Measurements from ENCODE around the gene GALNT9. TPM values are rescaled to one million over a fixed set of nuclear protein-coding genes. Genes with fewer than 3 reads are reported as not detected.

The GALNT9 gene
- polyA plus RNA-seq, 3 donors, result not detected

DNA sequence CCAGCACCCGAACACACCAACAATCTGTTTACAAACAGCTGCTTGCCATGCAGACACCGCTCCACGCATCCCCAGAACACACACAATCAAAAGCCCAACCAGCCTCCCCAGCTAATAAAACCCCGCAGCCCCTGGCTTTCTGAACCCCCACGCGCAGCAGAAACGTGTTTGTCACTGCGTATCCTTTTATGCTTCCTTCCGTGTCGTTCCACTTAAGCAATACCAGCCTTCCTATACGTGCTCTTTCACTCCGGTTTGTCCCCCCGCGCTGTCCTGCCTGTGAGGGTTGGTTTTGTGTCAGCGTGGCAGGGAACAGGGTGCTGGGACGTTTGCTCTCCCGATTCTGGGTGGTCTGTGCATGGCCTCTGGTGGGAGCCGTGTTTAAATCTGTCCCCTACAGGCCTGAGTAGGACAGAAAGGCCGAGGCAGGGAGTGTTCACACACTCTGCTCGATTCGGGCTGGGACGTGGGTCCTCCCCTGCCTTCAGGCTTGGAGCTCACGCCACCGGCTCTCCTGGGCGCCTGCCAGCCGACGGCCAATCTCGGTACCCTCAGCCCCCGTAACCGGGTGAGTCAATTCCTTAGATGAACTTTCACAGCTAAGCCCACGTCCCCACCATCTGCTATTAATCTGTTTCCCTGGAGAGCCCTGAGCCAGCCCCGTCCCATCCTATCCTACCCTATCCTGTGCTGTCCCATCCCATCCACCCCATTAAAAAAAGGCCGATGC lies 125.2 kb downstream of the GALNT9 start:
- Histone ChIP-seq H3K9me3 (replicated peaks in 1 of 2; ENCODE audit: control insufficient read depth in 1 of 2, insufficient read depth in 1 of 2, low read length in 2 of 2) (peaks cover 0 to 7% of the 10 kb centered on the region in 2 donors), H3K9ac (ENCODE audit: insufficient read depth, low read length, poor library complexity, severe bottlenecking) (no peak overlapping the region), H3K4me1 (ENCODE audit: control insufficient read depth in 1 of 2, insufficient read depth in 2 of 2, low read length in 2 of 2) (no peaks in the 10 kb centered on the region), H3K4me2 (replicated peaks; ENCODE audit: extremely low read depth, low read length, poor library complexity, severe bottlenecking) (no peak overlapping the region), H4K20me1 (ENCODE audit: insufficient read depth, low read length) (no peaks in the 10 kb centered on the region), H3K27ac (ENCODE audit: low read depth in 1 of 2, low read length in 2 of 2) (no peak overlapping the region), H2AFZ (ENCODE audit: insufficient read depth, low read depth, low read length, poor library complexity, severe bottlenecking) (no peak overlapping the region), H3K4me3 (replicated peaks in 1 of 3; ENCODE audit: low read depth in 2 of 3, low read length in 3 of 3) (no peak overlapping the region), H3K27me3 (ENCODE audit: control insufficient read depth in 2 of 2, insufficient read depth in 2 of 2, low read length in 2 of 2) (peaks cover 0 to 26% of the 10 kb centered on the region in 2 donors), H3K36me3 (replicated peaks in 1 of 2; ENCODE audit: control insufficient read depth in 1 of 2, insufficient read depth in 2 of 2, low read length in 2 of 2) (no peaks in the 10 kb centered on the region), H3K79me2 (ENCODE audit: insufficient read depth, low read length) (no peaks in the 10 kb centered on the region)
- TF ChIP-seq, protein P1, sequence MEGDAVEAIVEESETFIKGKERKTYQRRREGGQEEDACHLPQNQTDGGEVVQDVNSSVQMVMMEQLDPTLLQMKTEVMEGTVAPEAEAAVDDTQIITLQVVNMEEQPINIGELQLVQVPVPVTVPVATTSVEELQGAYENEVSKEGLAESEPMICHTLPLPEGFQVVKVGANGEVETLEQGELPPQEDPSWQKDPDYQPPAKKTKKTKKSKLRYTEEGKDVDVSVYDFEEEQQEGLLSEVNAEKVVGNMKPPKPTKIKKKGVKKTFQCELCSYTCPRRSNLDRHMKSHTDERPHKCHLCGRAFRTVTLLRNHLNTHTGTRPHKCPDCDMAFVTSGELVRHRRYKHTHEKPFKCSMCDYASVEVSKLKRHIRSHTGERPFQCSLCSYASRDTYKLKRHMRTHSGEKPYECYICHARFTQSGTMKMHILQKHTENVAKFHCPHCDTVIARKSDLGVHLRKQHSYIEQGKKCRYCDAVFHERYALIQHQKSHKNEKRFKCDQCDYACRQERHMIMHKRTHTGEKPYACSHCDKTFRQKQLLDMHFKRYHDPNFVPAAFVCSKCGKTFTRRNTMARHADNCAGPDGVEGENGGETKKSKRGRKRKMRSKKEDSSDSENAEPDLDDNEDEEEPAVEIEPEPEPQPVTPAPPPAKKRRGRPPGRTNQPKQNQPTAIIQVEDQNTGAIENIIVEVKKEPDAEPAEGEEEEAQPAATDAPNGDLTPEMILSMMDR (IDR thresholded peaks at IDR 0.05), result no peak
- Mint-ChIP-seq H3K36me3 (no peaks in the 10 kb centered on the region), H3K4me1 (no peaks in the 10 kb centered on the region), H3K27me3 (ENCODE audit: low read depth in 3 of 3) (peaks cover 34 to 48% (median 40%) of the 10 kb centered on the region in 3 donors), H3K9me3 (peaks cover 0 to 10% (median 2%) of the 10 kb centered on the region in 7 donors), H3K27ac (no peak overlapping the region), H3K4me3 (peak overlapping the region in 1 of 2 donors; percentile 54)
- DNase-seq, result no peak
- intact Hi-C loops (cut with micrococcal nuclease), result no loop called here
- 70% methylated on average over 30 of the region's 33 CpGs for WGBS (ENCODE audit: insufficient coverage)

DNA sequence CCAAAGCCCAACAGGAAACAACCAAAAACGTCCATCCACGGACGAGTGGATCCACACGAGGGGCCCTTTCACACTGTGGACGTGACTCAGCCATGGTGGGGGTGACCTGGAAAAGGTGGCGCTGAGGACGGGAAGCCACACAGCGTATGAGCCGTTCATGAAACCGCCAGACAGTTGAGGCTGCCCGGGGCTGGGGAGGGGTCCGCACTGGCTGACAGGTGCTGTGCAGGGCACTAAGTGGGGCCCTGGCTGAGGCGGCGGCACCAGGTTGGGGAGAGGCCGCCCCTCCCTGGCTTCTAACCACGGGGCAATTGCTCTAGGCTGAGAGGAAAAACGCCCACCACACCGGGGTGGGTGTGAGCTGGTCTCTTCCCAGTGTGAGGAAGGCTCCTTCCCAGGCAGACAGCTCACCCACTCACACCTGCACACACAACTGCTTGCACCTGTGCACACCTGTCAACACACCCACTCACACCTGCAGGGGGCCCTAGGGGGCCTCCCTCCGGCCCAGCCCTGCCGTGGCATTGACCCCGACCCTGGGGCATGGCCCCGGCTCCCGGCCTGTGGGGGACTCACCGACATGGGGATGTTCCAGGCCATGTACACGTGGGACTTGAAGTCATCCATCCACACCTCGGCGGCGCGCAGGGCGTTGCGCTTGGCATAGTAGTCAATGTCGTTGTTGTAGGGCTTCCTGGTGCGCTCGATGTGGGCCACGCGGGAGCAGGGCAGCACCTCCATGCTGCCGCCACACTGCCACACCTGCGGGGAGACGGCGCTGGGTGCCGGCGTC lies 126.3 kb downstream of the GALNT9 start:
- no peaks in the 10 kb centered on the region for H3K79me2 ChIP-seq (ENCODE audit: insufficient read depth, low read length)
- Mint-ChIP-seq H3K4me1 (no peaks in the 10 kb centered on the region), H3K27me3 (ENCODE audit: low read depth in 3 of 3) (peaks cover 34 to 45% (median 40%) of the 10 kb centered on the region in 3 donors), H3K36me3 (no peaks in the 10 kb centered on the region), H3K9me3 (peaks cover 0 to 7% (median 1%) of the 10 kb centered on the region in 7 donors), H3K27ac (no peak overlapping the region), H3K4me3 (no peak overlapping the region)
- H3K27ac ChIP-seq (ENCODE audit: low read depth in 1 of 2, low read length in 2 of 2), result no peak overlapping the region
- H3K9ac ChIP-seq (ENCODE audit: insufficient read depth, low read length, poor library complexity, severe bottlenecking), result no peak overlapping the region
- peaks cover 0 to 26% of the 10 kb centered on the region in 2 donors for H3K27me3 ChIP-seq (ENCODE audit: control insufficient read depth in 2 of 2, insufficient read depth in 2 of 2, low read length in 2 of 2)
- no peak for DNase-seq
- no peaks in the 10 kb centered on the region for H3K4me1 ChIP-seq (ENCODE audit: control insufficient read depth in 1 of 2, insufficient read depth in 2 of 2, low read length in 2 of 2)
- H2AFZ ChIP-seq (ENCODE audit: insufficient read depth, low read depth, low read length, poor library complexity, severe bottlenecking), result no peak overlapping the region
- TF ChIP-seq, protein P1 (IDR thresholded peaks at IDR 0.05), result no peak
- H3K9me3 ChIP-seq (replicated peaks in 1 of 2; ENCODE audit: control insufficient read depth in 1 of 2, insufficient read depth in 1 of 2, low read length in 2 of 2), result peaks cover 0 to 2% of the 10 kb centered on the region in 2 donors
- no peak overlapping the region for H3K4me2 ChIP-seq (replicated peaks; ENCODE audit: extremely low read depth, low read length, poor library complexity, severe bottlenecking)
- intact Hi-C loops (cut with micrococcal nuclease), result no loop called here
- no peak overlapping the region for H3K4me3 ChIP-seq (replicated peaks in 1 of 3; ENCODE audit: low read depth in 2 of 3, low read length in 3 of 3)
- H3K36me3 ChIP-seq (replicated peaks in 1 of 2; ENCODE audit: control insufficient read depth in 1 of 2, insufficient read depth in 2 of 2, low read length in 2 of 2), result no peaks in the 10 kb centered on the region
- H4K20me1 ChIP-seq (ENCODE audit: insufficient read depth, low read length), result no peaks in the 10 kb centered on the region
- 87% methylated on average over 34 of the region's 42 CpGs for WGBS (ENCODE audit: insufficient coverage)
